Brain microvascular endothelial cell (primary cell): ENCODE results near the gene NLRP3.

Source experiments
- DNase-seq: peaks from one replicate; pipeline ENCODE4 v3.0.0-alpha.2; 2020
- H3K27ac ChIP-seq: fragments of 250-450 bp; sonication (Bioruptor Pico); 2 replicates; pipeline ENCODE4 v1.5.1; 2020; ENCODE audit warnings: mild to moderate bottlenecking, moderate library complexity
- H3K27me3 ChIP-seq: fragments of 250-450 bp; sonication (Bioruptor Pico); replicated peaks from 2 replicates; pipeline ENCODE4 v1.5.1; 2020; ENCODE audit warnings: mild to moderate bottlenecking
- H3K36me3 ChIP-seq: fragments of 250-450 bp; sonication (Bioruptor Pico); replicated peaks from 2 replicates; pipeline ENCODE4 v1.5.1; 2020; ENCODE audit warnings: mild to moderate bottlenecking
- H3K4me3 ChIP-seq: 2 replicates; pipeline ENCODE4 v1.5.1; 2011; ENCODE audit warnings: low read depth, mild to moderate bottlenecking, control low read depth, low read length, moderate library complexity
- CTCF ChIP-seq: IDR thresholded peaks from 2 replicates; pipeline ENCODE4 v1.5.1; 2011; ENCODE audit warnings: low read depth, mild to moderate bottlenecking, moderate library complexity, low read length, control low read depth, inconsistent platforms; ENCODE audit errors: missing control alignments
- in situ Hi-C: cut with HindIII; loops from 2 replicates; pipeline ENCODE4 v1.10.0; 2017; ENCODE audit warnings: low sequenced_read_pairs, low pct_ligation_motif_present

The NLRP3 gene

GRCh38 chr1:247447162-247447909 lies 31.4 kb downstream of the NLRP3 start:
- H3K27me3 ChIP-seq, result no peaks in the 10 kb centered on the region

GRCh38 chr1:247448107-247448791 lies 32.3 kb downstream of the NLRP3 start:
- Histone ChIP-seq H3K27me3 (no peaks in the 10 kb centered on the region), H3K4me3 (peak overlapping the region; percentile 57), H3K27ac (no peak overlapping the region), H3K36me3 (no peaks in the 10 kb centered on the region)
- peak; percentile 28 for TF ChIP-seq CTCF
- DNase-seq, result peak; percentile 63
- in situ Hi-C loops, result no loop called here

More at GRCh38 chr1:247447162-247447909, 31.4 kb downstream of the NLRP3 start:
- Histone ChIP-seq H3K4me3 (peak overlapping the region; percentile 57), H3K27ac (no peak overlapping the region), H3K36me3 (no peaks in the 10 kb centered on the region)
- DNase-seq, result no peak
- TF ChIP-seq CTCF, result no peak
- in situ Hi-C loops, result no loop called here

GRCh38 chr1:247451388-247452010 lies 35.5 kb downstream of the NLRP3 start:
- Histone ChIP-seq H3K4me3 (no peak overlapping the region), H3K36me3 (no peaks in the 10 kb centered on the region), H3K27me3 (no peaks in the 10 kb centered on the region), H3K27ac (no peak overlapping the region)
- DNase-seq, result no peak
- in situ Hi-C loops, result no loop called here
- no peak for TF ChIP-seq CTCF

- no peaks in the 10 kb centered on the region for H3K27me3 ChIP-seq
- no peak for DNase-seq
- no peak for TF ChIP-seq CTCF
- in situ Hi-C loops, result no loop called here
- H3K36me3 ChIP-seq, result no peaks in the 10 kb centered on the region
- no peak overlapping the region for H3K4me3 ChIP-seq
- no peak overlapping the region for H3K27ac ChIP-seq
Measured at GRCh38 chr1:247452447-247453039, 36.6 kb downstream of the NLRP3 start.

- no peak for DNase-seq
- no peak for TF ChIP-seq CTCF
- Histone ChIP-seq H3K4me3 (no peak overlapping the region), H3K27me3 (no peaks in the 10 kb centered on the region), H3K27ac (no peak overlapping the region), H3K36me3 (no peaks in the 10 kb centered on the region)
- in situ Hi-C loops, result no loop called here
Measured at GRCh38 chr1:247453245-247453644, 37.3 kb downstream of the NLRP3 start.
